ENCODE data around the gene TRANK1. TPM values are rescaled to one million over a fixed set of nuclear protein-coding genes. Genes with fewer than 3 reads are reported as not detected.

Gene TRANK1
- total RNA-seq, 1 donor from 2014 or later, result 11.3 TPM

DNA sequence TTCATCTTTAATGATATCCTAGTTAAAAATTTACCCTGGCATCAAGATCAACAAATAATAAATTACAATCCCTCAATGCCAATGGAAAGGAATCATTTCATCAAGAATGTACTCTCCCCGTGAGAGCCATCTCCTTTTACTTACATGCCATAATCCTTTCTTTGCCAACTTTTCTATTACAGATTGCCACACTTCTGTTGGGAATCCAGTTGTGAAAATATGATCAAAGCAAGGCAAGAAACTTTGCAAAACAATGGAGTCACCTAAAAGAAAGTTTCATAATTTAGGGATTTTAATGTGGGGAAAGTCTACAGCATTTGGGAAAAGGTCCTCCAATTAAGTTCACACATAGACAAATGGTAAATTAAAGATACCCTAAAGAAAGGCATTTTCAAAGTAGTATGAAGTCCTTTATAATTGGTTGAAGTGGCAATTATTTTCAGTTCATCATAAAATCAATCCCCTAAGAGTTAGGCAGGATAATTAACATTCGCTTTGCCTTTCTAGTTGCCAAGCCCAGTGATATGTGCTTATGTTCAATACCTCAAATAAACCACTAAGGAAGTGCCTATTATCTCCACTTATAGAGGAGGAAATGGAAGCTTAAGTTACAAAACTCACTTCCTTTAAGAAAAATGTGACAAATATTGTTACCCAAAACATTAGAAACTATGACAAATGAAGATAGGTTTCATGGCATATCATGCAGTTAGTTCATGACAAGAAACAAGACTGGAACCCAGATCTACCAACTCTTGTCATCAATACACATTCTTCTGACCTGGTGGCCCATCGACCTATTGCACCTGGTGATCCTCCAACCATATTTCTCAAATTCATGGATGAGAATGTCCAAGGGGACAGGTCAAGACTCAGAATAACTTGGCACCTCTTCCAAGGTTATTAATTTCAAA is 49.1 kb downstream of the TRANK1 start:
- Mint-ChIP-seq H3K27me3 (ENCODE audit: low read depth) (no peaks in the 10 kb centered on the region), H3K4me3 (no peak overlapping the region), H3K27ac (ENCODE audit: unreplicated experiment) (no peak overlapping the region), H3K36me3 (ENCODE audit: low read depth) (peaks cover 4% of the 10 kb centered on the region), H3K4me1 (peaks cover 4% of the 10 kb centered on the region), H3K9me3 (no peaks in the 10 kb centered on the region)
- TF ChIP-seq, protein P1, sequence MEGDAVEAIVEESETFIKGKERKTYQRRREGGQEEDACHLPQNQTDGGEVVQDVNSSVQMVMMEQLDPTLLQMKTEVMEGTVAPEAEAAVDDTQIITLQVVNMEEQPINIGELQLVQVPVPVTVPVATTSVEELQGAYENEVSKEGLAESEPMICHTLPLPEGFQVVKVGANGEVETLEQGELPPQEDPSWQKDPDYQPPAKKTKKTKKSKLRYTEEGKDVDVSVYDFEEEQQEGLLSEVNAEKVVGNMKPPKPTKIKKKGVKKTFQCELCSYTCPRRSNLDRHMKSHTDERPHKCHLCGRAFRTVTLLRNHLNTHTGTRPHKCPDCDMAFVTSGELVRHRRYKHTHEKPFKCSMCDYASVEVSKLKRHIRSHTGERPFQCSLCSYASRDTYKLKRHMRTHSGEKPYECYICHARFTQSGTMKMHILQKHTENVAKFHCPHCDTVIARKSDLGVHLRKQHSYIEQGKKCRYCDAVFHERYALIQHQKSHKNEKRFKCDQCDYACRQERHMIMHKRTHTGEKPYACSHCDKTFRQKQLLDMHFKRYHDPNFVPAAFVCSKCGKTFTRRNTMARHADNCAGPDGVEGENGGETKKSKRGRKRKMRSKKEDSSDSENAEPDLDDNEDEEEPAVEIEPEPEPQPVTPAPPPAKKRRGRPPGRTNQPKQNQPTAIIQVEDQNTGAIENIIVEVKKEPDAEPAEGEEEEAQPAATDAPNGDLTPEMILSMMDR (conservative IDR thresholded peaks at IDR 0.05), result no peak
- DNase-seq (ENCODE audit: low read depth, low spot score), result no peak

DNA sequence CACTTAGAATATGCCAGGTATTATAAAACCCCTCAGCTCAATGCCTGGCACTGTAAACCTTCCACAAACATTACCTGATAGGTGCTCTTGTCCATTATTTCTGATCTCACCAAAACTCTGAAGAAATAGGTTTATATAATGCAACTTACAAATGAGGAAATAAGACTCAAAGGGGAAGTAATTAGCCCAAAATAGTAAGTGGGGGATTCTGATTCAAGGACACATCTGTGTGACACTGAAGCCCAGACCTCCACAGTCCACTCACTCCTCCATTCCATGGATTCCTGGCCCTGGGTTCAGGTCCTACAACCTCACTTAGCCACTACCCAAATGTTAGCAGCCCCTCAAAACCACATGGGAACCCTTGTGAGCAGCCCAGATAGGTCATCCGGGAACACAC is 49.9 kb downstream of the TRANK1 start:
- TF ChIP-seq, protein P1 (conservative IDR thresholded peaks at IDR 0.05), result no peak
- DNase-seq (ENCODE audit: low read depth, low spot score), result no peak
- no peak overlapping the region for H3K27ac Mint-ChIP-seq (ENCODE audit: unreplicated experiment)
- H3K27me3 Mint-ChIP-seq (ENCODE audit: low read depth), result no peaks in the 10 kb centered on the region
- H3K9me3 Mint-ChIP-seq, result no peaks in the 10 kb centered on the region
- peaks cover 4% of the 10 kb centered on the region for H3K4me1 Mint-ChIP-seq
- H3K4me3 Mint-ChIP-seq, result no peak overlapping the region
- H3K36me3 Mint-ChIP-seq (ENCODE audit: low read depth), result peaks cover 4% of the 10 kb centered on the region

DNA sequence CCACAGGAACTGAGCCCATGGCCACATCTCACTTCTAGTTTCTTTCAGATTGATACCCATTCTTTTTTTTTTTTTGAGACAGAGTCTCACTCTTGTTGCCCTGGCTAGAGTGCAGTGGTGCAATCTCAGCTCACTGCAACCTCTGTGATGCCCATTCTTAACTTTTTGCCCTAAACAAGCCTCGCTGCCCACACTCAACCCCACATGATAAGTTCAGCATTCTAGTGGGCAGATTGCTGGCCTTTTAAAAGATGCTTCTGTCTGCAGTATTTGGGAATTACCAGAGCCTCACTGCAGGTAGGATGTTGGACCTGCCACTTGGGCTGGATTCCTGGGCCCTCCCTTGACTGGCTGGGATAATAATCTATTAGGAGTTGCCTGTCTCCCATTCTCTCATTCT is 51.0 kb downstream of the TRANK1 start:
- Mint-ChIP-seq H3K27ac (ENCODE audit: unreplicated experiment) (no peak overlapping the region), H3K36me3 (ENCODE audit: low read depth) (peaks cover 4% of the 10 kb centered on the region), H3K4me1 (peaks cover 4% of the 10 kb centered on the region), H3K4me3 (no peak overlapping the region), H3K27me3 (ENCODE audit: low read depth) (no peaks in the 10 kb centered on the region), H3K9me3 (no peaks in the 10 kb centered on the region)
- no peak for DNase-seq (ENCODE audit: low read depth, low spot score)
- TF ChIP-seq, protein P1 (conservative IDR thresholded peaks at IDR 0.05), result no peak

DNA sequence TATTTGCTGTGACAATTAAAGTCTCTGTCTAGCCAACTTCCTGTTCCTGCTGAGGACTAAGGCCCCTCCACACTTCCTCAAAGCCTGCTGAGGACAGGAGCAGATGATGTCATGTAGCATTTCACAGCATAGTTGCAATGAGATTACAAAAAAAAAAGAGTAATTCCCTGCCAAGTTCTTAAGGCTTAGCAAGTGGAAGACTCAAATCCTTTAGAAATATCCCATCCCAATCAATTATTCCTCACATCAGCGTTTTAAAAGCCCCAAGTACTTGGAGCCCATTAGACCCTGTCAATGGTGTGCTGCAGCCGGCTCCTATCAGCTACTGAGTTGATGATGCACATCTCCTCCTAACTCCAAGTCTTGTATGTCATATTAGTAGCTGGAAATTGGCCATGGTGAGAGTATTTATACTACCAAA is 51.7 kb downstream of the TRANK1 start:
- TF ChIP-seq, protein P1 (conservative IDR thresholded peaks at IDR 0.05), result no peak
- Mint-ChIP-seq H3K36me3 (ENCODE audit: low read depth) (peaks cover 4% of the 10 kb centered on the region), H3K9me3 (no peaks in the 10 kb centered on the region), H3K27me3 (ENCODE audit: low read depth) (no peaks in the 10 kb centered on the region), H3K27ac (ENCODE audit: unreplicated experiment) (no peak overlapping the region), H3K4me3 (no peak overlapping the region), H3K4me1 (peaks cover 4% of the 10 kb centered on the region)
- no peak for DNase-seq (ENCODE audit: low read depth, low spot score)

DNA sequence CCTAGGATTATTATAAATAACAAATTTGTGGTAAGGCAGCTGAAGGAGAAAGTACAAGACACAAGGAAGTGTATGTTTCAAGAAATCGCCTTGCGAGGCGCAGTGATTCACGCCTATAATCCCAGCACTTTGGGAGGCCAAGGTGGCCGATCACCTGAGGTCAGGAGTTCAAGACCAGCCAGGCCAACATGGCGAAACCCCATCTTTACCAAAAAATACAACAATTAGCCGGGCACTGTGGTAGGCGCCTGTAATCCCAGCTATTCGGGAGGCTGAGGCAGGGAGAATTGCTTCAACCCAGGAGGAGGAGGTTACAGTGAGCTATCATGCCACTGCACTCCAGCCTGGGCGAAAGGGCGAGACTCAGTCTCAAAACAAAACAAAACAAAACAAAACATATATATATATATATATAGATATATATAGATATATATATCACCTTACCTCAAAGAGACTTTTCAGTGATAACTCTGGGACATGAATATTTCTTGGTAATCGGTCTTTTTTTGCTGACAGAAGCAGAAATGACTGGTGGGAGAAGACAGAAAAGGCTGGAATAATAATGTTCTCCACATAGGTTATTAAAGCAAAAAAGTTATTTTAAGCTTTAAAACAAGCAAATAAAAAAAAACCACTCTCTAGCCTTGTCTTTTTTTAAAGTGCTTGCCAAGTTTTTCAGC is 52.3 kb downstream of the TRANK1 start:
- H3K36me3 Mint-ChIP-seq (ENCODE audit: low read depth), result peaks cover 4% of the 10 kb centered on the region

More for the DNA sequence above, 52.3 kb downstream of the TRANK1 start:
- no peak for DNase-seq (ENCODE audit: low read depth, low spot score)
- H3K4me3 Mint-ChIP-seq, result no peak overlapping the region
- H3K9me3 Mint-ChIP-seq, result no peaks in the 10 kb centered on the region
- H3K4me1 Mint-ChIP-seq, result peaks cover 4% of the 10 kb centered on the region
- TF ChIP-seq, protein P1 (conservative IDR thresholded peaks at IDR 0.05), result no peak
- no peaks in the 10 kb centered on the region for H3K27me3 Mint-ChIP-seq (ENCODE audit: low read depth)
- H3K27ac Mint-ChIP-seq (ENCODE audit: unreplicated experiment), result no peak overlapping the region

Measured in neural crest cell (in vitro differentiated cells).